Esophagus squamous epithelium (tissue), 5 donors: Measurements from ENCODE around the gene BSDC1. TPM values are rescaled to one million over a fixed set of nuclear protein-coding genes. Genes with fewer than 3 reads are reported as not detected.

Experiments used
- DNase-seq: peaks from one replicate; lab custom pipeline; 2025; lab: John Stamatoyannopoulos, UW
- H3K27ac ChIP-seq, 4 donors: fragments of 200-600 bp; sonication (generic); one replicate each; pipeline ENCODE4 v1.5.1; 2016 to 2019; ENCODE audit warnings: mild to moderate bottlenecking in 1 of 4
- H3K27me3 ChIP-seq, 4 donors: fragments of 200-600 bp; sonication (generic); 1 replicate in 3 of 4; 2 replicates in 1 of 4; pipeline versions ENCODE4 v1.5.1 to v1.6.0; 2017 to 2021; ENCODE audit warnings: antibody characterized with exemption in 1 of 4
- H3K36me3 ChIP-seq, 3 donors: fragments of 200-600 bp; sonication (generic); one replicate each; pipeline ENCODE4 v1.5.1; 2016 to 2019
- H3K4me1 ChIP-seq, 3 donors: fragments of 200-600 bp; sonication (generic); one replicate each; pipeline ENCODE4 v1.5.1; 2017 to 2019
- H3K4me3 ChIP-seq, 4 donors: fragments of 200-600 bp; sonication (generic); 1 replicate in 3 of 4; 2 replicates in 1 of 4; pipeline ENCODE4 v1.5.1; 2016 to 2019; ENCODE audit warnings: mild to moderate bottlenecking in 2 of 4, moderate library complexity in 1 of 4
- H3K9me3 ChIP-seq, 3 donors: fragments of 200-600 bp; sonication (generic); one replicate each; pipeline ENCODE4 v1.5.1; 2016 to 2019
- POLR2A ChIP-seq, 4 donors: fragments of 450-650 bp; IDR thresholded peaks; one replicate each; pipeline ENCODE4 v1.6.1; 2017; ENCODE audit warnings: antibody characterized with exemption in 4 of 4, mild to moderate bottlenecking in 4 of 4, moderate library complexity in 3 of 4
- WGBS, 2 donors: methylation state at CpG; one replicate each; pipeline ENCODE4 v1.1.5; 2018; 5-methylcytosine and 5-hydroxymethylcytosine counted together
- intact Hi-C: fragments of 100-400 bp; cut with DNase I; formaldehyde crosslinking; loops from one replicate; pipeline ENCODE4 v1.15.0; 2022
- total RNA-seq, 4 donors: library from RNA; depleted of rRNA; stranded (reverse); fragments of >200 nt; gene quantifications; one replicate each; pipeline ENCODE4 v1.1.0, GENCODE V29; 2016
- TF ChIP-seq, protein P1 (sequence below), 6 experiments: fragments of 450-650 bp in 4 of 6; fragments of 200-600 bp in 2 of 6; sonication (generic) in 2 of 6; IDR thresholded peaks; one replicate each; pipeline ENCODE4 v1.5.1; 2016 to 2019; ENCODE audit warnings: antibody characterized with exemption in 6 of 6, mild to moderate bottlenecking in 4 of 6, moderate library complexity in 4 of 6
- donor health status: DM: yes; HTN: yes; CAD: no.

BSDC1 gene
- total RNA-seq, 4 donors from 2014 or later: 42.4 to 62.2 (median 45.9) TPM

- TF ChIP-seq, protein P1, sequence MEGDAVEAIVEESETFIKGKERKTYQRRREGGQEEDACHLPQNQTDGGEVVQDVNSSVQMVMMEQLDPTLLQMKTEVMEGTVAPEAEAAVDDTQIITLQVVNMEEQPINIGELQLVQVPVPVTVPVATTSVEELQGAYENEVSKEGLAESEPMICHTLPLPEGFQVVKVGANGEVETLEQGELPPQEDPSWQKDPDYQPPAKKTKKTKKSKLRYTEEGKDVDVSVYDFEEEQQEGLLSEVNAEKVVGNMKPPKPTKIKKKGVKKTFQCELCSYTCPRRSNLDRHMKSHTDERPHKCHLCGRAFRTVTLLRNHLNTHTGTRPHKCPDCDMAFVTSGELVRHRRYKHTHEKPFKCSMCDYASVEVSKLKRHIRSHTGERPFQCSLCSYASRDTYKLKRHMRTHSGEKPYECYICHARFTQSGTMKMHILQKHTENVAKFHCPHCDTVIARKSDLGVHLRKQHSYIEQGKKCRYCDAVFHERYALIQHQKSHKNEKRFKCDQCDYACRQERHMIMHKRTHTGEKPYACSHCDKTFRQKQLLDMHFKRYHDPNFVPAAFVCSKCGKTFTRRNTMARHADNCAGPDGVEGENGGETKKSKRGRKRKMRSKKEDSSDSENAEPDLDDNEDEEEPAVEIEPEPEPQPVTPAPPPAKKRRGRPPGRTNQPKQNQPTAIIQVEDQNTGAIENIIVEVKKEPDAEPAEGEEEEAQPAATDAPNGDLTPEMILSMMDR (IDR thresholded peaks at IDR 0.05): no peak
- TF ChIP-seq POLR2A (IDR thresholded peaks at IDR 0.05): no peak
- no peak for DNase-seq
- H3K4me1 ChIP-seq: peaks cover 0 to 16% (median 7%) of the 10 kb centered on the region in 3 donors
- peaks cover 0 to 62% (median 4%) of the 10 kb centered on the region in 4 donors for H3K27me3 ChIP-seq
- peak overlapping the region in 3 of 4 donors; percentile 21 to 56 (median 28) for H3K4me3 ChIP-seq
- H3K36me3 ChIP-seq: no peaks in the 10 kb centered on the region
- H3K27ac ChIP-seq: no peak overlapping the region
- no peaks in the 10 kb centered on the region for H3K9me3 ChIP-seq
- 72 to 88% methylated on average over 11 to 13 of the region's 17 CpGs for WGBS, 2 donors
- intact Hi-C loops: no loop called here
These were observed 33.2 kb upstream of the BSDC1 start for GRCh38 chr1:32427264-32427963.

GRCh38 chr1:32426489-32427255 is 32.4 kb upstream of the BSDC1 start:
- H3K27ac ChIP-seq: no peak overlapping the region
- TF ChIP-seq, protein P1 (IDR thresholded peaks at IDR 0.05): no peak
- TF ChIP-seq POLR2A (IDR thresholded peaks at IDR 0.05): no peak
- intact Hi-C loops: no loop called here
- H3K36me3 ChIP-seq: no peaks in the 10 kb centered on the region
- no peak for DNase-seq
- peaks cover 0 to 62% (median 4%) of the 10 kb centered on the region in 4 donors for H3K27me3 ChIP-seq
- H3K4me3 ChIP-seq: peak overlapping the region in 3 of 4 donors; percentile 21 to 56 (median 28)
- H3K9me3 ChIP-seq: no peaks in the 10 kb centered on the region
- WGBS, 2 donors: 2 to 10% methylated on average over 9 to 19 of the region's 36 CpGs
- peaks cover 0 to 16% (median 7%) of the 10 kb centered on the region in 3 donors for H3K4me1 ChIP-seq

DNA sequence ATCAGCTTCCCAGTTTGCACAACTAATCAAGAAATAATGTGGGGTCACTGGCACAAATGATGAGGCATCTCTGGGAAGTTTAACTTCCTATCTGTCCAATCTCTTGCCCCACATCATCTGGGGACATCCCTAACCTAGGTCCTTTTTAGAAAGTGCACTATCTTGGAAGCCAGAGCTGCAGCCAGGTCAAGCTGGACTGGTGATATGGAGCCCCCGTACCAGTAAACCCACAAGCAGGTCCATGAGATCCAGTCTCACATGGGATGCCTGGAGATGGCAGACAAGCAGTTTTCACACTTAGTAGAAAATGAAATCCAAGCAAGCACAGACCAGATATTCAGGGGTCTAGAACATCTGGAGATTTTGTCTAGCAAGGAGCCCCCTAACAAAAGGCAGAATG is 27.5 kb upstream of the BSDC1 start:
- TF ChIP-seq, protein P1 (IDR thresholded peaks at IDR 0.05): no peak
- no peak for TF ChIP-seq POLR2A (IDR thresholded peaks at IDR 0.05)
- 80 to 83% methylated on average over 1 of the region's 1 CpG for WGBS, 2 donors
- no peak overlapping the region for H3K27ac ChIP-seq
- intact Hi-C loops: no loop called here
- no peak for DNase-seq
- H3K4me3 ChIP-seq: no peak overlapping the region
- peaks cover 0 to 8% (median 0%) of the 10 kb centered on the region in 3 donors for H3K9me3 ChIP-seq
- H3K4me1 ChIP-seq: peaks cover 0 to 10% (median 5%) of the 10 kb centered on the region in 3 donors
- H3K27me3 ChIP-seq: peaks cover 0 to 40% (median 4%) of the 10 kb centered on the region in 4 donors
- no peaks in the 10 kb centered on the region for H3K36me3 ChIP-seq

- Histone ChIP-seq H3K27ac (no peak overlapping the region), H3K4me3 (no peak overlapping the region), H3K27me3 (no peaks in the 10 kb centered on the region), H3K36me3 (no peaks in the 10 kb centered on the region), H3K4me1 (peaks cover 0 to 5% (median 0%) of the 10 kb centered on the region in 3 donors), H3K9me3 (peaks cover 0 to 18% (median 10%) of the 10 kb centered on the region in 3 donors)
- TF ChIP-seq POLR2A (IDR thresholded peaks at IDR 0.05): no peak
- TF ChIP-seq, protein P1 (IDR thresholded peaks at IDR 0.05): peak in 2 of 6 experiments; percentile 1 to 10
- no peak for DNase-seq
- intact Hi-C loops: no loop called here
- WGBS, 2 donors: 71 to 73% methylated on average over 8 of the region's 8 CpGs
These were observed 20.1 kb upstream of the BSDC1 start for GRCh38 chr1:32414186-32414886.
